H1 (cell line): ENCODE results near the gene SETX. TPM values are rescaled to one million over a fixed set of nuclear protein-coding genes. Genes with fewer than 3 reads are reported as not detected.

Experiments
- CTCF ChIA-PET: fragments of 300-600 bp; sonication (Branson Sonifier 250); formaldehyde crosslinking; loops from one replicate; lab custom pipeline; 2021; ENCODE audit not compliant: partially characterized antibody; lab: Charles Lee
- POLR2A ChIA-PET: fragments of 300-600 bp; sonication (Branson Sonifier 250); formaldehyde crosslinking; loops from one replicate; lab custom pipeline; 2021; ENCODE audit warnings: inconsistent platforms; ENCODE audit not compliant: partially characterized antibody; lab: Charles Lee
- DNase-seq, 2 experiments: peaks; one replicate each; pipeline versions ENCODE4 v3.0.0 to v3.0.0-alpha.2; 2010 to 2022; ENCODE audit warnings: low spot score in 2 of 2, low read depth in 1 of 2, mixed read lengths in 1 of 2
- FAIRE-seq: peaks from 2 replicates; lab custom pipeline; 2011; peaks lifted over from hg19 to GRCh38; lab: Jason Lieb, UNC
- H2AFZ ChIP-seq: 2 replicates; pipeline ENCODE4 v1.8.1; 2012; ENCODE audit warnings: low read length, inconsistent platforms
- H2AK5ac ChIP-seq: 2 replicates; pipeline ENCODE4 v1.6.1; 2013; ENCODE audit warnings: low read depth, low read length
- H2BK120ac ChIP-seq: replicated peaks from 2 replicates; pipeline ENCODE3; 2013; ENCODE audit warnings: low read depth, low read length, inconsistent platforms
- H2BK12ac ChIP-seq: 2 replicates; pipeline ENCODE4 v1.6.1; 2013; ENCODE audit warnings: low read depth, low read length
- H2BK15ac ChIP-seq: 2 replicates; pipeline ENCODE4 v1.6.1; 2013; ENCODE audit warnings: low read length
- H2BK20ac ChIP-seq: 2 replicates; pipeline ENCODE4 v1.6.1; 2013; ENCODE audit warnings: low read length
- H2BK5ac ChIP-seq: 2 replicates; pipeline ENCODE4 v1.6.1; 2013; ENCODE audit warnings: low read depth, low read length
- H3K14ac ChIP-seq: 2 replicates; pipeline ENCODE4 v1.6.1; 2013; ENCODE audit warnings: inconsistent platforms; ENCODE audit not compliant: insufficient read length
- H3K18ac ChIP-seq: 2 replicates; pipeline ENCODE4 v1.6.1; 2013; ENCODE audit warnings: low read length; ENCODE audit errors: extremely low read depth
- H3K23ac ChIP-seq: 2 replicates; pipeline ENCODE4 v1.6.1; 2013; ENCODE audit warnings: inconsistent platforms; ENCODE audit not compliant: insufficient read length
- H3K23me2 ChIP-seq: 2 replicates; pipeline ENCODE4 v1.6.1; 2013; ENCODE audit warnings: low read depth, low read length
- H3K27ac ChIP-seq: 2 replicates; pipeline ENCODE4 v1.6.1; 2011; ENCODE audit warnings: low read depth, low read length, inconsistent platforms
- H3K27me3 ChIP-seq, 4 experiments: replicated peaks in 1 of 4; 1 replicate in 1 of 4; 2 replicates in 3 of 4; pipeline versions ENCODE4 v1.6.1 to v1.8.1; 2011 to 2013; ENCODE audit warnings: low read length in 3 of 4, mild to moderate bottlenecking in 3 of 4, inconsistent platforms in 2 of 4, mixed read lengths in 2 of 4, moderate library complexity in 1 of 4; ENCODE audit not compliant: control insufficient read depth in 3 of 4, insufficient read depth in 3 of 4; ENCODE audit errors: extremely low read depth in 1 of 4
- H3K36me3 ChIP-seq, 4 experiments: 2 replicates each; pipeline versions ENCODE4 v1.6.1 to v1.8.1; 2011 to 2013; ENCODE audit warnings: mild to moderate bottlenecking in 4 of 4, low read length in 3 of 4, moderate library complexity in 2 of 4, control low read depth in 1 of 4, inconsistent platforms in 1 of 4; ENCODE audit not compliant: insufficient read depth in 4 of 4, control insufficient read depth in 2 of 4
- H3K4ac ChIP-seq: replicated peaks from 2 replicates; pipeline ENCODE3; 2013; ENCODE audit warnings: low read length, low read depth, mixed read lengths, inconsistent platforms; ENCODE audit not compliant: insufficient read length
- H3K4me1 ChIP-seq, 4 experiments: replicated peaks in 1 of 4; 1 replicate in 1 of 4; 2 replicates in 3 of 4; pipeline versions ENCODE4 v1.6.1 to v1.8.1; 2011 to 2013; ENCODE audit warnings: low read length in 3 of 4, inconsistent platforms in 2 of 4, mixed read lengths in 1 of 4; ENCODE audit not compliant: insufficient read depth in 4 of 4, control insufficient read depth in 3 of 4
- H3K4me2 ChIP-seq, 2 experiments: 2 replicates each; pipeline versions ENCODE4 v1.6.1 to v1.8.1; 2011 to 2013; ENCODE audit warnings: low read depth in 2 of 2, low read length in 2 of 2, control low read depth in 1 of 2, inconsistent platforms in 1 of 2, mild to moderate bottlenecking in 1 of 2; ENCODE audit not compliant: insufficient read depth in 1 of 2
- H3K4me3 ChIP-seq, 4 experiments: fragments of 200-600, 300-600 bp in 1 of 4; sonication (generic), shearing (Covaris generic), sonication (Bioruptor Twin) in 1 of 4; 2 replicates each; pipeline versions ENCODE4 v1.5.1 to v1.8.1; 2011 to 2016; ENCODE audit warnings: low read length in 4 of 4, low read depth in 3 of 4, control low read depth in 2 of 4, inconsistent platforms in 2 of 4, mild to moderate bottlenecking in 2 of 4, mixed read lengths in 1 of 4, moderate library complexity in 1 of 4; ENCODE audit not compliant: insufficient read depth in 2 of 4; ENCODE audit errors: extremely low read depth in 1 of 4
- H3K56ac ChIP-seq: replicated peaks from 2 replicates; pipeline ENCODE3; 2013; ENCODE audit warnings: low read depth, mild to moderate bottlenecking, mixed read lengths, low read length, inconsistent platforms; ENCODE audit not compliant: insufficient read length
- H3K79me1 ChIP-seq: 2 replicates; pipeline ENCODE4 v1.6.1; 2013; ENCODE audit warnings: low read depth, low read length, control low read depth
- H3K79me2 ChIP-seq, 2 experiments: 2 replicates each; pipeline versions ENCODE4 v1.6.1 to v1.8.1; 2012 to 2013; ENCODE audit warnings: low read length in 2 of 2, mild to moderate bottlenecking in 2 of 2, inconsistent platforms in 1 of 2; ENCODE audit not compliant: insufficient read depth in 2 of 2, control insufficient read depth in 1 of 2
- H3K9ac ChIP-seq, 4 experiments: replicated peaks in 1 of 4; 1 replicate in 1 of 4; 2 replicates in 3 of 4; pipeline versions ENCODE4 v1.6.1 to v1.8.1; 2011 to 2013; ENCODE audit warnings: low read depth in 3 of 4, low read length in 3 of 4, control low read depth in 2 of 4, mild to moderate bottlenecking in 2 of 4, moderate library complexity in 2 of 4, inconsistent platforms in 1 of 4; ENCODE audit errors: extremely low read depth in 1 of 4
- H3K9me3 ChIP-seq, 2 experiments: 2 replicates each; pipeline versions ENCODE4 v1.6.1 to v1.8.1; 2012 to 2013; ENCODE audit warnings: mild to moderate bottlenecking in 2 of 2, moderate library complexity in 2 of 2, control low read depth in 1 of 2, inconsistent platforms in 1 of 2, low read depth in 1 of 2, low read length in 1 of 2, mixed read lengths in 1 of 2; ENCODE audit not compliant: insufficient read depth in 2 of 2
- H4K20me1 ChIP-seq, 2 experiments: replicated peaks in 1 of 2; 2 replicates each; pipeline versions ENCODE3 to v1.8.1; 2011 to 2013; ENCODE audit warnings: inconsistent platforms in 2 of 2, low read length in 2 of 2, mild to moderate bottlenecking in 1 of 2; ENCODE audit not compliant: insufficient read depth in 2 of 2, control insufficient read depth in 1 of 2
- H4K5ac ChIP-seq: 2 replicates; pipeline ENCODE4 v1.6.1; 2013; ENCODE audit warnings: low read length, low read depth, mixed read lengths, inconsistent platforms; ENCODE audit not compliant: insufficient read length
- H4K8ac ChIP-seq: 2 replicates; pipeline ENCODE4 v1.8.0; 2013; ENCODE audit warnings: mild to moderate bottlenecking, moderate library complexity, low read length, inconsistent platforms; ENCODE audit not compliant: insufficient read depth; ENCODE audit errors: extremely low read depth
- H4K91ac ChIP-seq: replicated peaks from 2 replicates; pipeline ENCODE3; 2013; ENCODE audit warnings: low read length, mixed read lengths, inconsistent platforms; ENCODE audit not compliant: insufficient read length
- BACH1 ChIP-seq: IDR thresholded peaks from 2 replicates; pipeline ENCODE4 v1.6.1; 2012; ENCODE audit warnings: low read length, improper control_type of control experiment
- KDM1A ChIP-seq: fragments of 200-600, 300-600 bp; sonication (generic); IDR thresholded peaks from 2 replicates; pipeline ENCODE4 v1.7.1; 2016; ENCODE audit warnings: mild to moderate bottlenecking, low read length, borderline replicate concordance
- WGBS, 2 experiments: shearing (Covaris generic) in 1 of 2; methylation state at CpG; one replicate each; pipeline versions ENCODE4 v1.1.6 to v1.1.7; 2013 to 2015; ENCODE audit warnings: low lambda C conversion rate in 2 of 2, mixed read lengths in 2 of 2, inconsistent platforms in 1 of 2, low coverage in 1 of 2, missing lambda C conversion rate in 1 of 2; ENCODE audit not compliant: insufficient replicate concordance in 2 of 2, insufficient coverage in 1 of 2, insufficient read length in 1 of 2; ENCODE audit errors: extremely low coverage in 1 of 2, missing lambda C conversion rate in 1 of 2; 5-methylcytosine and 5-hydroxymethylcytosine counted together
- polyA plus RNA-seq, 7 experiments: library from polyadenylated mRNA; depleted of rRNA in 3 of 7; stranded (reverse) in 5 of 7; unstranded in 2 of 7; fragments of >200 nt in 5 of 7; fragments of 200-250 nt in 2 of 7; gene quantifications; 1 replicate in 5 of 7; 2 replicates in 1 of 7; 4 replicates in 1 of 7; pipeline versions ENCODE4 v1.2.1 to v1.2.3, GENCODE V29; 2011 to 2013; ENCODE audit warnings: missing spikeins in 2 of 7, mixed read lengths in 2 of 7
- total RNA-seq: library from RNA; stranded (reverse); fragmentation: NEBNext Ultra II Directional; extraction: Animal tissue kit (Norgen Biotek cat#: 25700); gene quantifications from 2 replicates; pipeline ENCODE4 v1.2.1, GENCODE V29; 2021

The SETX gene
- total and polyA plus RNA-seq, 2 of the 8 experiments (the other 6 are each of a cell fraction or from before 2014, with no cell fraction given): 15.1 to 37.9 TPM

GRCh38 chr9:132309056-132309455 lies 45.7 kb downstream of the SETX start:
- ChIA-PET POLR2A (no interaction called here), CTCF (interaction anchor here (0.6 kb wide), 2 partner anchors 29 to 162 kb away, joined by 3 to 6 read pairs; no protein-coding TSS in a partner anchor)
- DNase-seq (no peak), FAIRE-seq (no peak)
- Histone ChIP-seq H3K14ac (no peak overlapping the region), H3K4me1 (no peaks in the 10 kb centered on the region), H2BK15ac (no peak overlapping the region), H3K23ac (no peak overlapping the region), H2BK120ac (no peak overlapping the region), H3K79me2 (peaks cover 0 to 3% of the 10 kb centered on the region in 2 experiments; a peak in 1 of 4 replicates), H2AK5ac (no peak overlapping the region), H2BK5ac (no peak overlapping the region), H2BK12ac (no peak overlapping the region), H3K4me2 (no peak overlapping the region), H3K9ac (no peak overlapping the region), H3K4me3 (no peak overlapping the region), H4K20me1 (peaks cover 4 to 6% of the 10 kb centered on the region in 2 experiments), H2BK20ac (no peak overlapping the region), H4K5ac (no peak overlapping the region), H3K27ac (no peak overlapping the region), H3K56ac (no peak overlapping the region), H3K36me3 (peaks cover 6 to 42% (median 27%) of the 10 kb centered on the region in 4 experiments; a peak in 7 of 8 replicates), H3K79me1 (peaks cover 2% of the 10 kb centered on the region; the same call in 1 of the 2 replicates), H3K27me3 (no peaks in the 10 kb centered on the region), H3K9me3 (no peaks in the 10 kb centered on the region), H3K4ac (no peak overlapping the region), H3K23me2 (no peaks in the 10 kb centered on the region), H4K91ac (no peak overlapping the region), H3K18ac (no peak overlapping the region), H2AFZ (no peak overlapping the region), H4K8ac (no peak overlapping the region)
- no peak for TF ChIP-seq BACH1
- no peak for TF ChIP-seq KDM1A
- 95% methylated on average over 5 of the region's 5 CpGs; no CpG with 5 or more reads in 1 of the 2 experiments for WGBS, 2 experiments
